K562 (cell line): ENCODE measurements around the gene ZNF564. TPM values are rescaled to one million over a fixed set of nuclear protein-coding genes. Genes with fewer than 3 reads are reported as not detected.

Experiments used
- BCOR ChIP-seq: fragments of 450-650 bp; IDR thresholded peaks from 2 replicates; pipeline ENCODE4 v1.6.1; 2016
- BRD9 ChIP-seq: fragments of 450-650 bp; IDR thresholded peaks from 2 replicates; pipeline ENCODE4 v1.6.1; 2018; ENCODE audit warnings: low read depth; ENCODE audit not compliant: partially characterized antibody
- CBX8 ChIP-seq: fragments of 200-600 bp; sonication (generic); IDR thresholded peaks from 2 replicates; pipeline ENCODE4 v1.6.1; 2012; ENCODE audit warnings: borderline replicate concordance, mixed run types, low read depth, mild to moderate bottlenecking, moderate library complexity, mixed read lengths, low read length, control low read depth, inconsistent platforms; ENCODE audit not compliant: poor library complexity, severe bottlenecking; ENCODE audit errors: extremely low read depth
- CHD2 ChIP-seq: IDR thresholded peaks from 2 replicates; pipeline ENCODE4 v1.6.1; 2011; ENCODE audit warnings: low read depth, low read length
- EWSR1 ChIP-seq: fragments of 450-650 bp; IDR thresholded peaks from 2 replicates; pipeline ENCODE4 v1.6.1; 2018; ENCODE audit warnings: borderline replicate concordance, mild to moderate bottlenecking, low read depth, moderate library complexity; ENCODE audit not compliant: partially characterized antibody
- GATAD2A ChIP-seq: fragments of 450-650 bp; IDR thresholded peaks from 2 replicates; pipeline ENCODE4 v1.6.1; 2017
- MCM3 ChIP-seq: fragments of 450-650 bp; IDR thresholded peaks from 2 replicates; pipeline ENCODE4 v1.6.1; 2016
- MCM5 ChIP-seq: fragments of 450-650 bp; IDR thresholded peaks from 2 replicates; pipeline ENCODE4 v1.6.1; 2016; ENCODE audit warnings: low read depth
- MIER1 ChIP-seq: fragments of 450-650 bp; IDR thresholded peaks from 2 replicates; pipeline ENCODE4 v1.6.1; 2016; ENCODE audit warnings: antibody characterized with exemption, mild to moderate bottlenecking, low read depth
- NCOA2 ChIP-seq, 2 experiments: fragments of 450-650 bp; IDR thresholded peaks; 2 replicates each; pipeline ENCODE4 v1.6.1; 2018; ENCODE audit warnings: mild to moderate bottlenecking in 2 of 2, moderate library complexity in 1 of 2; ENCODE audit not compliant: partially characterized antibody in 2 of 2
- NR2C1 ChIP-seq, 2 experiments: fragments of 450-650 bp; IDR thresholded peaks; 2 replicates each; pipeline ENCODE4 v1.6.1; 2017; ENCODE audit warnings: mild to moderate bottlenecking in 2 of 2, antibody characterized with exemption in 1 of 2, inconsistent platforms in 1 of 2, missing compliant biosample characterization in 1 of 2, missing genetic modification characterization in 1 of 2
- SMARCE1 ChIP-seq: fragments of 450-650 bp; IDR thresholded peaks from 2 replicates; pipeline ENCODE4 v1.7.1; 2016; ENCODE audit warnings: mild to moderate bottlenecking
- XRCC5 ChIP-seq: fragments of 200-400 bp; formaldehyde crosslinking; IDR thresholded peaks from 2 replicates; pipeline ENCODE4 v1.6.1; 2017; ENCODE audit warnings: low read depth, mild to moderate bottlenecking, low read length
- ZBTB33 ChIP-seq: sonication (generic); formaldehyde crosslinking; IDR thresholded peaks from 2 replicates; pipeline ENCODE4 v1.8.1; 2023; ENCODE audit warnings: mild to moderate bottlenecking, missing genetic modification reagents
- ZBTB7A ChIP-seq: IDR thresholded peaks from 2 replicates; pipeline ENCODE4 v1.6.1; 2011; ENCODE audit warnings: low read depth, mild to moderate bottlenecking, low read length, moderate library complexity, borderline replicate concordance; ENCODE audit not compliant: control insufficient read depth
- ZNF134 ChIP-seq: fragments of 250-450 bp; sonication (Bioruptor Pico); conservative IDR thresholded peaks from 2 replicates; pipeline ENCODE4 v1.4.0; 2020
- ZNF41 ChIP-seq: fragments of 250-450 bp; sonication (Bioruptor Pico); conservative IDR thresholded peaks from 2 replicates; pipeline ENCODE4 v1.4.0; 2020; ENCODE audit warnings: mild to moderate bottlenecking
- polyA plus RNA-seq, 8 experiments: library from polyadenylated mRNA; depleted of rRNA in 4 of 8; stranded (reverse) in 5 of 8; unstranded in 3 of 8; fragments of >200 nt; fragmentation: Nextera tagmentation in 2 of 8; fragmentation: Illumina TruSeq in 1 of 8; extraction: Ambion mirVana in 2 of 8; extraction: Trizol in 1 of 8; gene quantifications; 2 replicates each; pipeline versions ENCODE4 v1.2.1 to v1.2.3, GENCODE V29; 2011 to 2014; ENCODE audit warnings: inconsistent platforms in 1 of 8, missing spikeins in 1 of 8
- total RNA-seq, 7 experiments: library from RNA; depleted of rRNA in 6 of 7; stranded (reverse); fragments of >200 nt in 6 of 7; fragmentation: Illumina TruSeq in 2 of 7; extraction: Trizol in 2 of 7; gene quantifications; 2 replicates each; pipeline versions ENCODE4 v1.2.1 to v1.2.3, GENCODE V29; 2011 to 2021; ENCODE audit warnings: low replicate concordance in 1 of 7
- TF ChIP-seq, protein P1 (sequence below), 2 experiments: IDR thresholded peaks in 1 of 2; conservative IDR thresholded peaks in 1 of 2; 2 replicates each; pipeline ENCODE4 v1.6.1; 2016; ENCODE audit warnings: low read depth in 2 of 2, mild to moderate bottlenecking in 1 of 2, missing compliant biosample characterization in 1 of 2, missing genetic modification characterization in 1 of 2, moderate library complexity in 1 of 2
- TF ChIP-seq, protein P2 (sequence below): sonication (generic); formaldehyde crosslinking; IDR thresholded peaks from 2 replicates; pipeline ENCODE4 v1.8.0; 2022; ENCODE audit warnings: mild to moderate bottlenecking, missing genetic modification reagents, borderline replicate concordance
- TF ChIP-seq, protein P3 (sequence below), 2 experiments: fragments of 450-650 bp; IDR thresholded peaks; 2 replicates each; pipeline ENCODE4 v1.6.1; 2016

ZNF564 gene
- total and polyA plus RNA-seq, 9 of the 15 experiments (the other 6 are each of a cell fraction or from before 2014, with no cell fraction given), result 1.4 to 8.1 (median 5.6) TPM

DNA sequence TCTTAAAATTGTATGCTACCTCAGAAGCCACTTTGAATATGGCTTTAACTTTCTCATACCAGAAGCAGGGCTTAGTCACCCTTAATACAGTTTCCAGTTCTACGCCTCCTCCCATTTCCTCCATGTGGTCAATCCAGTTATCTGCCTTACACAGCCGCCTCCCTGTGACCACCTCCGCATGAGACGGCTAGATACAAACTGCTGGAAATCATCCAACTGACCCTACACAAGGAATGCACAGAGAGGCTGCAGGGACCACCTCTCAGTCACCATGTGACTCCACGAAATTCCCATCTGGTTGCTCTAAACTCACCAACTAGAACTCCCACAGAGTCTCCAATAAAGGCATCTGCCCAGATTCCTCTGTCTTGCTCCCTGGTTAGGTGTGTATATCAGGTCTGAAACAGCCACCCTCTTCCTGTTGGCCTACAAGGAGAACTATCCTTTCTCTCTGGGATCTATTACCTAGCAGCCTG lies 6.8 kb downstream of the ZNF564 start (continued):
- TF ChIP-seq, protein P1, sequence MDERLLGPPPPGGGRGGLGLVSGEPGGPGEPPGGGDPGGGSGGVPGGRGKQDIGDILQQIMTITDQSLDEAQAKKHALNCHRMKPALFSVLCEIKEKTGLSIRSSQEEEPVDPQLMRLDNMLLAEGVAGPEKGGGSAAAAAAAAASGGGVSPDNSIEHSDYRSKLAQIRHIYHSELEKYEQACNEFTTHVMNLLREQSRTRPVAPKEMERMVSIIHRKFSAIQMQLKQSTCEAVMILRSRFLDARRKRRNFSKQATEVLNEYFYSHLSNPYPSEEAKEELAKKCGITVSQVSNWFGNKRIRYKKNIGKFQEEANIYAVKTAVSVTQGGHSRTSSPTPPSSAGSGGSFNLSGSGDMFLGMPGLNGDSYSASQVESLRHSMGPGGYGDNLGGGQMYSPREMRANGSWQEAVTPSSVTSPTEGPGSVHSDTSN (CRISPR knock-in tag; IDR thresholded peaks at IDR 0.05; ENCODE audit: low read depth), result no peak
- TF ChIP-seq, protein P1 (tag; conservative IDR thresholded peaks at IDR 0.05; ENCODE audit: low read depth), result no peak
- TF ChIP-seq, protein P2, sequence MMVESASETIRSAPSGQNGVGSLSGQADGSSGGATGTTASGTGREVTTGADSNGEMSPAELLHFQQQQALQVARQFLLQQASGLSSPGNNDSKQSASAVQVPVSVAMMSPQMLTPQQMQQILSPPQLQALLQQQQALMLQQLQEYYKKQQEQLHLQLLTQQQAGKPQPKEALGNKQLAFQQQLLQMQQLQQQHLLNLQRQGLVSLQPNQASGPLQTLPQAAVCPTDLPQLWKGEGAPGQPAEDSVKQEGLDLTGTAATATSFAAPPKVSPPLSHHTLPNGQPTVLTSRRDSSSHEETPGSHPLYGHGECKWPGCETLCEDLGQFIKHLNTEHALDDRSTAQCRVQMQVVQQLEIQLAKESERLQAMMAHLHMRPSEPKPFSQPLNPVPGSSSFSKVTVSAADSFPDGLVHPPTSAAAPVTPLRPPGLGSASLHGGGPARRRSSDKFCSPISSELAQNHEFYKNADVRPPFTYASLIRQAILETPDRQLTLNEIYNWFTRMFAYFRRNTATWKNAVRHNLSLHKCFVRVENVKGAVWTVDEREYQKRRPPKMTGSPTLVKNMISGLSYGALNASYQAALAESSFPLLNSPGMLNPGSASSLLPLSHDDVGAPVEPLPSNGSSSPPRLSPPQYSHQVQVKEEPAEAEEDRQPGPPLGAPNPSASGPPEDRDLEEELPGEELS (CRISPR knock-in tag), result no peak
- TF ChIP-seq ZBTB33 (CRISPR knock-in tag), result no peak
- peak; percentile 34; the same call in 1 of the 2 replicates for TF ChIP-seq BCOR
- peak; percentile 84 for TF ChIP-seq ZBTB7A
- TF ChIP-seq EWSR1, result no peak
- TF ChIP-seq GATAD2A, result 0 out of 2 replicates have a peak, but pooled peaks have one; percentile 76
- no peak for TF ChIP-seq NCOA2 (IDR thresholded peaks at IDR 0.05; ENCODE audit: partially characterized antibody in 2 of 2)
- TF ChIP-seq MCM5, result no peak
- no peak for TF ChIP-seq MCM3
- TF ChIP-seq BRD9, result no peak
- TF ChIP-seq, protein P3, sequence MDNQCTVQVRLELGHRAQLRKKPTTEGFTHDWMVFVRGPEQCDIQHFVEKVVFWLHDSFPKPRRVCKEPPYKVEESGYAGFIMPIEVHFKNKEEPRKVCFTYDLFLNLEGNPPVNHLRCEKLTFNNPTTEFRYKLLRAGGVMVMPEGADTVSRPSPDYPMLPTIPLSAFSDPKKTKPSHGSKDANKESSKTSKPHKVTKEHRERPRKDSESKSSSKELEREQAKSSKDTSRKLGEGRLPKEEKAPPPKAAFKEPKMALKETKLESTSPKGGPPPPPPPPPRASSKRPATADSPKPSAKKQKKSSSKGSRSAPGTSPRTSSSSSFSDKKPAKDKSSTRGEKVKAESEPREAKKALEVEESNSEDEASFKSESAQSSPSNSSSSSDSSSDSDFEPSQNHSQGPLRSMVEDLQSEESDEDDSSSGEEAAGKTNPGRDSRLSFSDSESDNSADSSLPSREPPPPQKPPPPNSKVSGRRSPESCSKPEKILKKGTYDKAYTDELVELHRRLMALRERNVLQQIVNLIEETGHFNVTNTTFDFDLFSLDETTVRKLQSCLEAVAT (IDR thresholded peaks at IDR 0.05), result peak in 1 of 2 experiments; percentile 95; a peak in 2 of 4 replicates
- no peak for TF ChIP-seq CHD2
- TF ChIP-seq CBX8, result no peak
- no peak for TF ChIP-seq ZNF134
- no peak for TF ChIP-seq MIER1
- peak; percentile 59 for TF ChIP-seq NR2C1 (IDR thresholded peaks at IDR 0.05)
- TF ChIP-seq NR2C1 (tag; IDR thresholded peaks at IDR 0.05), result peak; percentile 54
- peak; percentile 97 for TF ChIP-seq SMARCE1
- TF ChIP-seq XRCC5, result no peak
- TF ChIP-seq ZNF41 (CRISPR knock-in tag), result no peak
